ENCODE measurements around the gene VAMP3. TPM values are rescaled to one million over a fixed set of nuclear protein-coding genes. Genes with fewer than 3 reads are reported as not detected.

The VAMP3 gene, protein sequence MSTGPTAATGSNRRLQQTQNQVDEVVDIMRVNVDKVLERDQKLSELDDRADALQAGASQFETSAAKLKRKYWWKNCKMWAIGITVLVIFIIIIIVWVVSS
- total RNA-seq, result 10 to 100 TPM; 84.3 to 97.9 TPM

DNA sequence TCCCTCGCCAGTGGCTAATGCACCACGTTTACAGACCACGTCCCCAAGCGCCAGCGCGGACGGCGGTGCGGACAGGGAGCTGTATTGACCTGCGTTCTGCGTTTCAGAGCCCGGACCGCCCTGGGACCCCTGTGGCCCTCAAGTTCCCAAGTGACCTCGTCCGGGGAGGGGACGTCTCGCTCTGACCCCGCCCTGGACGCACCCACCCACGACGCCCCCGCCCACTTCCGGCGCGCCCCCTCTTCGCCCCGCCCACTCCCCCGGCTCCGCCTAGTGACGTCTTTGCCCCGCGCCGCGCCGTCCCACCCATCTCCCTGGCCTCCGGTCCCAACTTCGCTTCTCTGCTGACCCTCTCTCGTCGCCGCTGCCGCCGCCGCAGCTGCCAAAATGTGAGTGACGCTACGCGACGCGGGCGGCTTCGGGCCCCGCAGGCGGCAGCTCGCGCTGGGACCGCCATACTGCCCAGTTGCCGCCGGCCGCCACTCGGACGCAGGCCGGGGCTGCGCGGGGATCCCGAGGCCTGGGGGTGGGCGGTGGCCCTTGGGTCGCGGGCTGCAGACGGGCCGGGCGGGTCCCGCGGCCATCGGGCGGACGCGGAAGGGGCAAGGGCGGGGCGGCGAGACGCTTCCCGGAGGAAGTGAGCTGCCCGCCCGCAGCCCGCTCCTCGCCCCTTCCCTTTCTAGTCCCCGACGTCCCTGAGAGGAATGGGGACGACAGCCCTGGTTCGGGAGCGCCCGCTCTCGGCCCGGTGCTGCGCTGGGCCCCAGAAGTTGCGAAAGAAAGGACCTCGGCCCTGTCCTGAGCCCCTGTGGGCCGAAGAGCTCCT is at the start of gene VAMP3:
Gene VAMP3 (plus strand): TSS at position 300 of the 826 bp plus-strand sequence. CDS start 88 bp downstream, at position 388.
- peak; percentile 88 for DNase-seq (ENCODE audit: low spot score)
- TF ChIP-seq, protein P1, sequence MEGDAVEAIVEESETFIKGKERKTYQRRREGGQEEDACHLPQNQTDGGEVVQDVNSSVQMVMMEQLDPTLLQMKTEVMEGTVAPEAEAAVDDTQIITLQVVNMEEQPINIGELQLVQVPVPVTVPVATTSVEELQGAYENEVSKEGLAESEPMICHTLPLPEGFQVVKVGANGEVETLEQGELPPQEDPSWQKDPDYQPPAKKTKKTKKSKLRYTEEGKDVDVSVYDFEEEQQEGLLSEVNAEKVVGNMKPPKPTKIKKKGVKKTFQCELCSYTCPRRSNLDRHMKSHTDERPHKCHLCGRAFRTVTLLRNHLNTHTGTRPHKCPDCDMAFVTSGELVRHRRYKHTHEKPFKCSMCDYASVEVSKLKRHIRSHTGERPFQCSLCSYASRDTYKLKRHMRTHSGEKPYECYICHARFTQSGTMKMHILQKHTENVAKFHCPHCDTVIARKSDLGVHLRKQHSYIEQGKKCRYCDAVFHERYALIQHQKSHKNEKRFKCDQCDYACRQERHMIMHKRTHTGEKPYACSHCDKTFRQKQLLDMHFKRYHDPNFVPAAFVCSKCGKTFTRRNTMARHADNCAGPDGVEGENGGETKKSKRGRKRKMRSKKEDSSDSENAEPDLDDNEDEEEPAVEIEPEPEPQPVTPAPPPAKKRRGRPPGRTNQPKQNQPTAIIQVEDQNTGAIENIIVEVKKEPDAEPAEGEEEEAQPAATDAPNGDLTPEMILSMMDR (IDR thresholded peaks at IDR 0.05), result no peak
- peaks cover 18% of the 10 kb centered on the region for H3K36me3 ChIP-seq
- no peaks in the 10 kb centered on the region for H3K27me3 ChIP-seq
- H3K4me1 ChIP-seq, result peaks cover 0 to 15% of the 10 kb centered on the region in 2 donors
- no peaks in the 10 kb centered on the region for H3K9me3 ChIP-seq
- peak within 1 kb of the TSS; percentile 89 to 91 for H3K27ac ChIP-seq
- peak within 1 kb of the TSS; percentile 92 to 97 for H3K4me3 ChIP-seq

DNA sequence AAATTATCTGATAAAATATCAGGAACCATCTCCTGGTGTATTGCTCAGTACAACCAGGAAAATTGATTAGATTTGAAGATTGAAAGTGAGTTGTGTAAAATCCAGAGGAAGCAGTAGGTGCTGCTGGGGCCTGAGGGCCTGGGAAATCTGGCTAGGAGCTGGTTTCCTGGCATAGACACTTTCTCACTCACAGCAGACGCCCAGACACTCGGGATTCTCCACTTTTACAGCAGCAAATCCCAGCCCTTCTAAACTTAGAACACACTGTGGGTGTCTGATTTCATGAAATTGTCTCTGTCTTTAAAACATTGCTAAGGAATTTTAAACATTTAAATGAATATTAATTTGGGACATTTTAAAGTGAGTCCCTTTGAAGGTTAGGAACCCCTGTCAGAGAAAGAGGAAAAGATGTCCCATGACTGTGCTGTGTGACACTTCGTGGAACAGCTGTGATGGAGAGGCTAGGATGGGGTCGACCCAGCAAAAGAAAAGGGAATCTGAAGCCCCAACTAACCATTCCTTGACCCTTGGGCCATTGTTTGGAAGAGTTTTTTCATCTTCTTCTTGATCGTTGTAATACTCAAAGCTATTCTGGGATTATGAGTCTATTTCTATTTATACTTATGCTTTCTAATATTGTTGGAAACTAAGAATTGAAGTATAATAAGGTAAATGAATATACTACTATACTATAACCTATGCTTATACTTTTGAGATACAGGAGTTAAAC is 49.0 kb upstream of the VAMP3 start:
- Histone ChIP-seq H3K27me3 (no peaks in the 10 kb centered on the region), H3K4me1 (peaks cover 0 to 7% of the 10 kb centered on the region in 2 donors), H3K27ac (peak overlapping the region in 1 of 2 donors; percentile 69), H3K9me3 (no peaks in the 10 kb centered on the region), H3K36me3 (no peaks in the 10 kb centered on the region), H3K4me3 (no peak overlapping the region)
- no peak for DNase-seq (ENCODE audit: low spot score)
- TF ChIP-seq, protein P1 (IDR thresholded peaks at IDR 0.05), result no peak

DNA sequence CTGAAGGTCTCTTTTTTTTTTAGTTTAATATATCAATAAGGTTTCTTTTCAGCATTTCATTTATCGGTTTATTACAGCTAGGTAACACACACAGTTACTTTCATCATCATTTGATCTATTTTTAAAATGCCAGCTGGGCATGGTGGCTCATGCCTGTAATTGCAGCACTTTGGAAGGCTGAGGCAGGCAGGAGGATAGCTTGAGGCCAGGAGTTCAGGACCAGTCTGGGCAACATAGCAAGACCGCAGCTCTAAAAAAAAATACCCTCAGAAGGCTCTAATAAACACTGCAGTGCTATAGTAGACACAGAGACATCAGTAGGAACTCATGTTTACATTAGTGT is 48.5 kb upstream of the VAMP3 start:
- no peak for DNase-seq (ENCODE audit: low spot score)
- no peaks in the 10 kb centered on the region for H3K36me3 ChIP-seq
- H3K9me3 ChIP-seq, result no peaks in the 10 kb centered on the region
- TF ChIP-seq, protein P1 (IDR thresholded peaks at IDR 0.05), result no peak
- peaks cover 0 to 7% of the 10 kb centered on the region in 2 donors for H3K4me1 ChIP-seq
- no peaks in the 10 kb centered on the region for H3K27me3 ChIP-seq
- no peak overlapping the region for H3K4me3 ChIP-seq
- H3K27ac ChIP-seq, result peak overlapping the region in 1 of 2 donors; percentile 69

DNA sequence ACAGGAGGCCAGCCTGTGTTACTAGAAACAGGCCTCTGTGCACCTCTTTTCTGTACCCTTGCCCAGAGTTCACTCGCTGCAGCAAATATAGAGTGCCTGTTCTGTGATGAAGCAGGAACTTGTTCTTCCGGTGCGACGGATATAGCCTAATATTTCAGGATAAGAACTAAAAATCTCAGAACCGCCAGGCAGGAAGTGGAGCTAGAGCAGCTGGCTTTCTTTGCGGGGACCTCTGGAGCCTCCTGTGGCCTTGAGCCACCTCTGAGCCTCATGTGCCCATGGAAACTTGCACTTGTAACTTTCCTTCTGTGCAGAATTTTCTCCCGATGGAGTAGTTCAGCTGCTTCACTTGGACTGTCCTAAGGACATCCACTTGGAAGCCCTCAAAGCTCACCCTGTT is 44.5 kb upstream of the VAMP3 start:
- no peak for DNase-seq (ENCODE audit: low spot score)
- TF ChIP-seq, protein P1 (IDR thresholded peaks at IDR 0.05), result no peak
- H3K9me3 ChIP-seq, result no peaks in the 10 kb centered on the region
- H3K4me1 ChIP-seq, result no peaks in the 10 kb centered on the region
- no peak overlapping the region for H3K27ac ChIP-seq
- H3K27me3 ChIP-seq, result no peaks in the 10 kb centered on the region
- H3K36me3 ChIP-seq, result no peaks in the 10 kb centered on the region
- no peak overlapping the region for H3K4me3 ChIP-seq

DNA sequence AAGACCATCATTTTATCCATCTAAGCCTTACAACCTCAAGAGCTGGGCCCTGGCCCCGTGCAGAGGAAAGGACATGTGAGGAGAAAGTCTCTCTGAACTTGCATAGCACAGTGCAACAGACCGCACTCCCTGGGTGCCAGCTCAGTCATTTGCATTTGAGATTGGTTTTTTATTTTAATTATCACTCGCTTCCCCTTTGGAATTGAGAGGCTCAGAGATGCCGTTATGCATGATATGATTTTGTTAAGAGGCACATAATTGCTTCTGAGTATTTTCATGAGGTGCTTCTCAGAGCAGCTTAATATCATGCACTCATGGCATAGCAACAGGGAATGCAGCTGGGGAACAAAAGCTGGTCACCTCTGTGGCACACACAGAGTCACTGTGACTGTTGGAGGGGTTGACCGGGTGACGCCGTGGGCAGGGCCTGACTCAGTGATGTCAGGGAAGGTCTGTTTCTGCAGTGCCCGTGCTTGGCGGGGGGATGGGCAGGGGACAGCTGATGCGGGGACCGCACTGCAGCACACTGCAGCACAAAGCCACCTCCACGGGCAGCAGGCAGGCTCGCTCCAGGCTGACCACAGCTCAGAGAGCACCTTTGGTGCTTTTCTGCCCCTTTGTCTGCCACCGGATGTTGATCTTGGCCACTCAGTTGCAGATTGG is 43.2 kb upstream of the VAMP3 start:
- no peak for DNase-seq (ENCODE audit: low spot score)
- no peak overlapping the region for H3K4me3 ChIP-seq
- H3K4me1 ChIP-seq, result no peaks in the 10 kb centered on the region
- no peaks in the 10 kb centered on the region for H3K36me3 ChIP-seq
- TF ChIP-seq, protein P1 (IDR thresholded peaks at IDR 0.05), result no peak
- H3K27me3 ChIP-seq, result no peaks in the 10 kb centered on the region
- no peak overlapping the region for H3K27ac ChIP-seq
- no peaks in the 10 kb centered on the region for H3K9me3 ChIP-seq

Data from right atrium auricular region (tissue), 2 donors.